Measurements from ENCODE around the gene C12orf50.

Gene C12orf50

DNA sequence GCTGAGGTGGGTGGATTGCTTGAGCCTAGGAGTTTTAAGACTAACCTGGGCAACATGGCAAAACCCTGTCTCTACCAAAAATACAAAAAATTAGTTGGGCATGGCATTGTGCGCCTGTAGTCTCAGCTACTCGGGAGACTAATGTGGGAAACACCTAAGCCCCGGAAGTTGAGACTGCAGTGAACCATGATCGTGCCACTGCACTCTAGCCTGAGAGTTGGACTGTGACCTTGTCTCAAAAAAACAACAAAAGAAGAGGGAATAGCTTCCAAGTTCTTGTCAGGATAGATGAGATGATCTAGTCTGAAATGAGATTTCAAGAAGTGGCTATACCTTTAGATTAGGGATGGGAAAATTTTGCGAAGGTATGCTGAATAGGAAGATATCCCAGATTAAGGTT lies 14.8 kb upstream of the C12orf50 start:
- no peak overlapping the region for H3K27ac ChIP-seq (ENCODE audit: low read depth, low read length)
- no peaks in the 10 kb centered on the region for H3K79me2 ChIP-seq (ENCODE audit: control insufficient read depth, insufficient read depth, low read length, poor library complexity)
- H3K4me2 ChIP-seq (ENCODE audit: low read length), result no peak overlapping the region
- H4K91ac ChIP-seq (ENCODE audit: low read depth, low read length), result no peak overlapping the region
- no peak overlapping the region for H4K8ac ChIP-seq (ENCODE audit: low read depth, low read length)
- no peak overlapping the region for H2AFZ ChIP-seq (ENCODE audit: insufficient read depth, low read length, poor library complexity)
- H3K4me1 ChIP-seq (ENCODE audit: control insufficient read depth in 1 of 2, insufficient read depth in 2 of 2, low read length in 2 of 2), result no peaks in the 10 kb centered on the region
- no peak overlapping the region for H3K9ac ChIP-seq (ENCODE audit: low read length)
- peaks cover 4 to 18% of the 10 kb centered on the region in 2 experiments for H3K36me3 ChIP-seq (ENCODE audit: control insufficient read depth in 1 of 2, insufficient read depth in 2 of 2, low read length in 2 of 2)
- no peak overlapping the region for H2BK120ac ChIP-seq (ENCODE audit: insufficient read depth, low read length, poor library complexity)
- no peaks in the 10 kb centered on the region for H3K27me3 ChIP-seq (ENCODE audit: insufficient read depth, low read length)
- H3K9me3 ChIP-seq (ENCODE audit: insufficient read depth, low read depth, low read length), result no peaks in the 10 kb centered on the region
- no peak overlapping the region for H3K23ac ChIP-seq (ENCODE audit: low read length)
- no peak overlapping the region for H3K4me3 ChIP-seq (ENCODE audit: low read depth, low read length)
- H3K18ac ChIP-seq (ENCODE audit: low read length), result no peak overlapping the region
- no peak overlapping the region for H2BK12ac ChIP-seq (ENCODE audit: low read length)
- H2AK5ac ChIP-seq (ENCODE audit: low read length), result no peak overlapping the region
- no peak overlapping the region for H4K12ac ChIP-seq (ENCODE audit: low read depth, low read length)
- no peaks in the 10 kb centered on the region for H3K79me1 ChIP-seq (ENCODE audit: low read length)
- no peak overlapping the region for H3K14ac ChIP-seq (ENCODE audit: low read length)
- H3K4ac ChIP-seq (ENCODE audit: low read depth, low read length), result no peak overlapping the region
- DNase-seq, result no peak
- no CpG with 5 or more reads among the region's 5 CpGs for WGBS (ENCODE audit: extremely low coverage, insufficient coverage, insufficient read length)
- H2BK5ac ChIP-seq (ENCODE audit: low read depth, low read length, poor library complexity), result no peak overlapping the region

DNA sequence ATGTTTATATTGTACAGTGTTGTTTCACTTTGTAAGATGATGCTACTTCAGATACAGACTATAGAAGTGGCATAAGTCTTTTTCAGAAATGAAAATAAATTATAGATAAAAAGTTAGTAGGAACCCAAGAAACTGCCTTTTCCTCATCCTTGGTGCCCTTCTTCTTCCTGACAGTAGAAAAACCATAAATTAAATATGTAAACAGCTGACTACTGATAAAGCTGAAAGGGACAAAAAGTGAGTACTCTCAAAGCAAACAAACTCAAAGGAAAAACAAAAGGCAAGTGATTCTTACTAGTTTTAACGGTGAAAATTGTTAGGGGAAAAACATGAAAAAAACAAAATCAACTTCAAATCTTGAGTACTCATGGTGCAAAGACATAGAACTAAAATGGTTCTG lies 8.6 kb upstream of the C12orf50 start:
- Histone ChIP-seq H3K4me3 (ENCODE audit: low read depth, low read length) (no peak overlapping the region), H3K4ac (ENCODE audit: low read depth, low read length) (no peak overlapping the region), H3K79me1 (ENCODE audit: low read length) (peaks cover 4% of the 10 kb centered on the region), H3K4me1 (ENCODE audit: control insufficient read depth in 1 of 2, insufficient read depth in 2 of 2, low read length in 2 of 2) (no peaks in the 10 kb centered on the region), H3K9me3 (ENCODE audit: insufficient read depth, low read depth, low read length) (no peaks in the 10 kb centered on the region), H3K36me3 (ENCODE audit: control insufficient read depth in 1 of 2, insufficient read depth in 2 of 2, low read length in 2 of 2) (no peaks in the 10 kb centered on the region), H3K23ac (ENCODE audit: low read length) (no peak overlapping the region), H4K12ac (ENCODE audit: low read depth, low read length) (no peak overlapping the region), H3K27ac (ENCODE audit: low read depth, low read length) (no peak overlapping the region), H3K4me2 (ENCODE audit: low read length) (no peak overlapping the region), H2AFZ (ENCODE audit: insufficient read depth, low read length, poor library complexity) (no peak overlapping the region), H2BK120ac (ENCODE audit: insufficient read depth, low read length, poor library complexity) (no peak overlapping the region), H3K9ac (ENCODE audit: low read length) (no peak overlapping the region), H2BK12ac (ENCODE audit: low read length) (no peak overlapping the region), H3K18ac (ENCODE audit: low read length) (no peak overlapping the region), H3K14ac (ENCODE audit: low read length) (no peak overlapping the region), H2BK5ac (ENCODE audit: low read depth, low read length, poor library complexity) (no peak overlapping the region), H3K79me2 (ENCODE audit: control insufficient read depth, insufficient read depth, low read length, poor library complexity) (peaks cover 3% of the 10 kb centered on the region), H4K8ac (ENCODE audit: low read depth, low read length) (no peak overlapping the region), H4K91ac (ENCODE audit: low read depth, low read length) (no peak overlapping the region), H3K27me3 (ENCODE audit: insufficient read depth, low read length) (no peaks in the 10 kb centered on the region), H2AK5ac (ENCODE audit: low read length) (no peak overlapping the region)
- no peak for DNase-seq
- WGBS (ENCODE audit: extremely low coverage, insufficient coverage, insufficient read length), result no CpG with 5 or more reads among the region's 1 CpG

DNA sequence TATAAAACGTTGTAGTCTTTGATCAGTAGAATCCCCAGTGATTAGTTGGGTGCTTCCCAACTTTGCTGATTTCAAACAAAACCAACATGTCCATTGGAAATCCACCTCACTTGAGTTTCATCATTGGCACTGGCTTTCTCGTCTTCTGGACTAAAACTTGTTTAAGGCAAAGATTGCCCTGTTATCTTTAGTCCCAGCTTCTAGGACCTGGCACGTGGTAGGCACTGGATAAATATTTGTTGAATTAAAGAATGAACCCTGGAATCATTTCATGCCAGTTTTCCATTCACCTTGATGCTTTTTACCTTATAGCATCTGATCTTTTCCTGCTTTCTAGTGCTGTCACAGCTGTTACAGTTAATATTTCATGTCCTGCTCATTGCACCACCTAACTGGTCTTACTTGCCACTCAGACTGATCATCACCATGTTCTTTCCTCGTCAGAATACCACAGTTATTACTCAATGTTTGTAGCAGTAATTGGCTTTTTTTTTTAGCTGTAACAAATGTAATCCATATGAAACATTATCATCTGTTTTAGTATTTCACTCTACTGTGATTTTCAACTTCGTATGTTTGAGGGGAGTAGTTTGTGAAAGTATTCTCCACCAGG lies 7.3 kb upstream of the C12orf50 start:
- Histone ChIP-seq H3K9me3 (ENCODE audit: insufficient read depth, low read depth, low read length) (no peaks in the 10 kb centered on the region), H3K18ac (ENCODE audit: low read length) (no peak overlapping the region), H3K14ac (ENCODE audit: low read length) (no peak overlapping the region), H3K4me1 (ENCODE audit: control insufficient read depth in 1 of 2, insufficient read depth in 2 of 2, low read length in 2 of 2) (no peaks in the 10 kb centered on the region), H2BK5ac (ENCODE audit: low read depth, low read length, poor library complexity) (no peak overlapping the region), H3K79me2 (ENCODE audit: control insufficient read depth, insufficient read depth, low read length, poor library complexity) (peaks cover 3% of the 10 kb centered on the region), H4K91ac (ENCODE audit: low read depth, low read length) (no peak overlapping the region), H4K8ac (ENCODE audit: low read depth, low read length) (no peak overlapping the region), H2BK120ac (ENCODE audit: insufficient read depth, low read length, poor library complexity) (no peak overlapping the region), H3K4me2 (ENCODE audit: low read length) (peak overlapping the region; percentile 92), H3K27ac (ENCODE audit: low read depth, low read length) (no peak overlapping the region), H3K79me1 (ENCODE audit: low read length) (peaks cover 4% of the 10 kb centered on the region), H2AK5ac (ENCODE audit: low read length) (no peak overlapping the region), H3K9ac (ENCODE audit: low read length) (no peak overlapping the region), H3K23ac (ENCODE audit: low read length) (no peak overlapping the region), H3K36me3 (ENCODE audit: control insufficient read depth in 1 of 2, insufficient read depth in 2 of 2, low read length in 2 of 2) (no peaks in the 10 kb centered on the region), H3K27me3 (ENCODE audit: insufficient read depth, low read length) (no peaks in the 10 kb centered on the region), H2AFZ (ENCODE audit: insufficient read depth, low read length, poor library complexity) (no peak overlapping the region), H3K4me3 (ENCODE audit: low read depth, low read length) (no peak overlapping the region), H4K12ac (ENCODE audit: low read depth, low read length) (no peak overlapping the region), H3K4ac (ENCODE audit: low read depth, low read length) (no peak overlapping the region), H2BK12ac (ENCODE audit: low read length) (no peak overlapping the region)
- peak in 1 of 2 donors; percentile 58 for DNase-seq
- WGBS (ENCODE audit: extremely low coverage, insufficient coverage, insufficient read length), result no CpG with 5 or more reads among the region's 5 CpGs

DNA sequence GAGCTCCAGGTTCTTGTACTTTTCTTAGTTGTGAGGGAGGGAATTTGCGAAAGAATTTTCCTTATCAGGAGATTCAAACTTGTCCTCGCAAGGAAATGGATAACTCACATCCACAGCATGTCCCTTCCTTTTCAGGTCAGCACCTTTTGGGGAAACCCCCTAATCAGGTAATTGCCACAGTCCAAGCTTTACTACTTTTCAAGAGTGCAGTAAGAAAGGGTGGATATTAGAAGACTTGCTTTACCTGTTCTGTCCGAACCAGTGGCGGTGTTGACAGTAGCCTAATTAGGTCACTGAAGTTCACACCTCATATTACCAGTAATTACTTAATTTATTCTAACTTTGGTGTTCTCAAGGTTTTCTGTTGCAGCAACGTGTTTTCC lies 6.7 kb upstream of the C12orf50 start:
- Histone ChIP-seq H3K9ac (ENCODE audit: low read length) (peak overlapping the region; percentile 94), H2BK5ac (ENCODE audit: low read depth, low read length, poor library complexity) (no peak overlapping the region), H3K79me2 (ENCODE audit: control insufficient read depth, insufficient read depth, low read length, poor library complexity) (peaks cover 3% of the 10 kb centered on the region), H3K4me1 (ENCODE audit: control insufficient read depth in 1 of 2, insufficient read depth in 2 of 2, low read length in 2 of 2) (no peaks in the 10 kb centered on the region), H3K4me3 (ENCODE audit: low read depth, low read length) (peak overlapping the region; percentile 99), H2AFZ (ENCODE audit: insufficient read depth, low read length, poor library complexity) (peak overlapping the region; percentile 8), H2BK12ac (ENCODE audit: low read length) (no peak overlapping the region), H4K8ac (ENCODE audit: low read depth, low read length) (peak overlapping the region; percentile 83), H4K12ac (ENCODE audit: low read depth, low read length) (no peak overlapping the region), H3K27ac (ENCODE audit: low read depth, low read length) (peak overlapping the region; percentile 57), H3K27me3 (ENCODE audit: insufficient read depth, low read length) (no peaks in the 10 kb centered on the region), H3K9me3 (ENCODE audit: insufficient read depth, low read depth, low read length) (peaks cover 2% of the 10 kb centered on the region), H3K4me2 (ENCODE audit: low read length) (peak overlapping the region; percentile 92), H3K4ac (ENCODE audit: low read depth, low read length) (peak overlapping the region; percentile 42), H3K23ac (ENCODE audit: low read length) (no peak overlapping the region), H3K36me3 (ENCODE audit: control insufficient read depth in 1 of 2, insufficient read depth in 2 of 2, low read length in 2 of 2) (no peaks in the 10 kb centered on the region), H4K91ac (ENCODE audit: low read depth, low read length) (peak overlapping the region; percentile 58), H2AK5ac (ENCODE audit: low read length) (no peak overlapping the region), H3K18ac (ENCODE audit: low read length) (peak overlapping the region; percentile 33), H3K14ac (ENCODE audit: low read length) (peak overlapping the region; percentile 63), H3K79me1 (ENCODE audit: low read length) (peaks cover 4% of the 10 kb centered on the region), H2BK120ac (ENCODE audit: insufficient read depth, low read length, poor library complexity) (no peak overlapping the region)
- peak in 1 of 2 donors; percentile 43 for DNase-seq
- WGBS (ENCODE audit: extremely low coverage, insufficient coverage, insufficient read length), result no CpG with 5 or more reads among the region's 5 CpGs
